GM21576 (cell line): ENCODE data around the gene PRDM15.

Experiments
- ATAC-seq: cut with Tn5 transposase; IDR thresholded peaks from one replicate; pipeline ENCODE4 v1.9.1; 2021; ENCODE audit warnings: mild to moderate bottlenecking, moderate library complexity; ENCODE audit not compliant: unreplicated experiment

The PRDM15 gene

GRCh38 chr21:41879190-41879998, at the start of gene PRDM15:
Gene PRDM15 (minus strand): TSS chr21:41879344. CDS start chr21:41860363, 18,981 bp downstream.
- ATAC-seq, result peak; percentile 50

- ATAC-seq, result no peak
Observed at GRCh38 chr21:41928621-41929220, 49.6 kb upstream of the PRDM15 start.

- ATAC-seq, result no peak
Observed at GRCh38 chr21:41927727-41928409, 48.7 kb upstream of the PRDM15 start.

GRCh38 chr21:41926807-41927171, 47.6 kb upstream of the PRDM15 start:
- ATAC-seq, result no peak

GRCh38 chr21:41926117-41926806, 47.1 kb upstream of the PRDM15 start:
- ATAC-seq, result peak; percentile 44

GRCh38 chr21:41925767-41926116, 46.6 kb upstream of the PRDM15 start:
- no peak for ATAC-seq

GRCh38 chr21:41924368-41924754, 45.2 kb upstream of the PRDM15 start:
- no peak for ATAC-seq

- no peak for ATAC-seq
Observed at GRCh38 chr21:41923631-41924367, 44.7 kb upstream of the PRDM15 start.

GRCh38 chr21:41923186-41923585, 44.0 kb upstream of the PRDM15 start:
- no peak for ATAC-seq

- no peak for ATAC-seq
Observed at GRCh38 chr21:41921021-41921420, 41.9 kb upstream of the PRDM15 start.

- no peak for ATAC-seq
Observed at GRCh38 chr21:41920476-41920875, 41.3 kb upstream of the PRDM15 start.

- ATAC-seq, result no peak
Observed at GRCh38 chr21:41919666-41920398, 40.7 kb upstream of the PRDM15 start.

- no peak for ATAC-seq
Observed at GRCh38 chr21:41918561-41919358, 39.6 kb upstream of the PRDM15 start.

GRCh38 chr21:41917531-41917930, 38.4 kb upstream of the PRDM15 start:
- no peak for ATAC-seq

GRCh38 chr21:41916888-41917433, 37.8 kb upstream of the PRDM15 start:
- ATAC-seq, result no peak

GRCh38 chr21:41914965-41915364, 35.8 kb upstream of the PRDM15 start:
- ATAC-seq, result no peak

GRCh38 chr21:41914358-41914757, 35.2 kb upstream of the PRDM15 start:
- no peak for ATAC-seq

GRCh38 chr21:41913230-41913629, 34.1 kb upstream of the PRDM15 start:
- ATAC-seq, result no peak

GRCh38 chr21:41908829-41909228, 29.7 kb upstream of the PRDM15 start:
- ATAC-seq, result no peak
